ENCODE data around the gene KIAA1755.

KIAA1755 gene

DNA sequence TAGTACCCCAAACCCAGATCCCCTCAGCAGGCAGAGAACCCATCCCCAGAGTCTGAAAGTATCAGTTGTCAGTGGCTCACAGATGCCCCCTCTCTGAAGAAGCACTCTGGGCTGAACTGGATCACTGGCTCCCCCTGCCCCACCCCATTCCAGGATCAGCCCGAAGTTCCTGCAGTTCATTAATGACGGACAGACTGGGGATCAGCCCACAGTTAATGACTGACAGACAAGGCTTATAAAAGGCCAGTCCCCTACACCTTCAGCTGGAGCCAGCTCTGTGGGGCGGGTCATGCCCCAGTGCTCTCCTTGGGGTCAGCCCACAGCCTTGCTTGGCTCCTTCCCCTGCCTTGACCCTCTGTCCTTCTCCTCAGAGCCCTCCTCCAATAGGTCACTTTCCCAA is 21.7 kb downstream of the KIAA1755 start:
- DNase-seq = no peak

DNA sequence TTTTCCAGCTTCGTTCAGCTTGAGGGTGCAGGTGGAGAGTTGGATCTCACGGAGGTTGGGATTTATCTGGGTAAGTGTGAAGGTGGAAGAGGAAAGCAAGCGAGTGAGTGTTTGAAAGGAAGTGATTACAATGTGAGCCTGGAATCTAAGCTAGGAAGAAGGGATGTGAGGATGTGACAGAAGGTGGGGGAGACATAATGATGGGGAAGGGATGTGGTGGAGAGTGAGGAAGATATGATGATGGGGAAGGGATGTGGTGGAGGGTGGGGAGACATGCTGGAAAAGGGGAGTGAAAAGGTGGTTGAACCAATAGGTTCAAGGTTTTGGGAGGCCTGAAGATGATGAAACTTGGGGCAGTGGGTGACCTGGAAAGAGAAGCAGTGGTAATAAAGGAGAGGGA is 23.2 kb downstream of the KIAA1755 start:
- no peak for DNase-seq

DNA sequence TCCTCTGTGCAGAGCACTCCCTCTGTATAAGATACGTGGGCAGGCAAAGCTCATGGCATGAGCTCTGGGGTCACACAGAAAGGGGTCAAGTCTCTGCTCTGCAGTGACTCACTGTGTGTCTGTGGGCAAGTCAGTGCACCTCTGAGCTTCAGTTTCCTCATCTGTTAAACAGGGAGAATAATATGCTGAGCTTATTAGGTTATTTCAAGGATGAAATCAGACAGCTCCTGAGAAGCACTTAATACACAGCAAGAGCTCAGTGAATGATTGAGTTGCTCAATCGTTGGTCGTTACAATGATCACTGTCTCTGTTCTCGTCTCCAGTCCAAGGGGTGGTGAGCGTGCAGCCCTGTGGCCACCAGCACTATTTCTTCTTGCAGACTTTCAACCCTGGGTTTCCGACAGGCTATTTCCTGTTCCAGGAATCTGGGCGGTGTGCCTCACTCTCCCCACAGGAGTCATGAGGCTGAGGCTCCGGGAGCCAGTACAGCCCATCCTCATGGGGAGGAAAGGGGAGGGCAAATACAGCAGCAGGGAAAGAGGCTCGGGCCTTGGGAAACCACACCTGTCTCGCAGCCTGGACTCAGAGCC is 28.9 kb downstream of the KIAA1755 start:
- peak; percentile 54 to 83 (median 72) for DNase-seq

DNA sequence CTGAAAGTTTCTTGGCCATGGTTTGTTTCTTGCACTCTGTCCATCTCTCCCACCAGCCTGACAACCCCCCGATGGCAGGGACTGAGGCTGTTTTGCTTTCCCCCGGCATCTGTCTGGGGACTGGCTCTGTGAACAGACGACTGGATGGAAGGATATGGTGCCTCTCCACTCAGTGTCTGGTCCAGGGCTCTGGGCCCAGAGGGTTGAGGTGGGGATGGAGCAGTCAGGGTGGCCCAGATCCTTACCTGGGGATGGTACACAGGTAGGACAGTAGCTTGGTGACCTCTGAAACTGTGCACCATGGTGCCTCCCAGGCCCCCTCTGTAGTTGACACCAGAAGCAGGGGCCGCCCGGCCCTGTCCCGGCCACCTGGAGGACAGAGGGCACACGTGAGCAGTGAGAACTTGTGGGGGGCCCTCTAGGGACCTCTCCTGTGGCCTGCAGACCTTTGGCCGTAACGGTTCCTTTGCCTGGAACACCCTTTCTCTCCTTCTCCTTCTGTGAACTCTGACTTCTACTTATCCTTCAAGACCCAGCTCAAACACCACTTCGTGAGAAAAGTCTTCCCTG is 29.5 kb downstream of the KIAA1755 start:
- no peak for DNase-seq

DNA sequence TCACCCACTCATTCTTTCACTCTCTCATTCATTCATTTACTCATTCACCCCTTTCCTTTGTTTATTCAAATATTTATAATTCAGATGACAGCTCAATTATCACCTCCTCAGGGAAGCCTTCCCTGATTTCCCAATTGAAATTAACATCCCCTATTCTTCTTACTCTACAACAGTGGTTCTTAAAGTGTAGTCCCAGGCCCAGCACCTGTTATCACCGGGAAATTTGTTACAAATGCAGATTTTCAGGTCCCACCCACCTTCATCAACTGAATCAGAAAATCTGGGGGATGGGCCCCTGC is 30.3 kb downstream of the KIAA1755 start:
- no peak for DNase-seq

DNA sequence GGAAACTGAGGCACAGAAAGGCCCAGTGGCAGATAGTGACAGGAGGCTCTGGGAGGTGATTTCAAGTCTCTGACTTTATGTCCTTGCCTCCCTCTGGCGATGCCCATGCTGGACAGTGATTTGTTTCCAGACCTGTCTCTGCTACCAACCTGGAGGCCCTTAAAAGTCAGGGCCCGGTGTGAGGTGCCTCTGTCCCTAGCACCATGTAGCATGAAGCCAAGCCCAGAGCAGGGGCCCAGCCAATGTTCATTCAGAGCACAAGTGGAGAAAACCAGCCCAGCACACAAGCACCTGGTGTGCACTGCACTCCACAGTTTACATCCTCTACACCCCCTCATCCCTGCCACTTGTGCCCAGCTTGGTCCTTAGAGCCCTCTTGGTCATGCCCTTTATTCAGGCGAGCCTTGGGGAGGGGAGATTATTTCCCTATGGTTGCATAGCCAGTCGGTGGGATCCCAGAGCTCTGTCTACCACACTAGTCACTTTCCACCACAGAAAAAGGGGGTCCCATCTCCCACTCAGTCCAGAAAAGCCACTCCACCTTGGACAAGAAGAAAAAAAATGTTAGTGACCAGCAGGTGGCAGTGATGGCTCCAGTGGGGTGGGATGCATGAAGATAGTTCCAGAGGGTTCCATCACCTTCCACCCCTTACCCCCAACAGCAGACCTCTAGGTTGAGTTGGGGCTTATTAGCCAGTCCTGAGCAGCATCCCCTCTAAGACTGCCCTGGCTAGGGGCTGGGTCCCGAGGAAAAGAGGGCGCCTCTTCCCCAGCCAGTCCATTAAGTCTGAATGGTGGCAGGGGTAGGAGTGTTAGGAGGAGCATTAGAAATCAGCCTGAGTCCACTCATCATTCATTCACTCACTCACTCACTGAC is 30.9 kb downstream of the KIAA1755 start:
- DNase-seq = peak; percentile 54 to 69 (median 66)

DNA sequence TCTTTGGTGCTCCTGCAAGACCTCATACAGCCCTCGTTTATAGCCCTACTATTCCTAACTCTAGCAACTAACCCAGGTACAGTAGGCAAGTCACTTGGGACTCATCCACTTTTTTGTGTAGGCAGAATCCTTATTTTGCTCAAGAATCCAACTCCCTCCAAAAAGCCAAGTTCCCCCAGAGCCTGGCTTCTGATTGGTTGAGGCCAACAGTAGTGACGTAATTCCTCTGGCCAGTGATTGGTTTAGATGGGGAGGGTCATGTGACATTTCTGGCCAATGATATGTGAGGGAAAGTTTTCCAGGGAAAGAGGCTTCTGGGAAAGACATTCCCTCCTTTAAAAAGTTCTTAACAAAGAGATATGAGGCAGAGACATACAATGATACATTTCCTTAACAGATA is 32.1 kb downstream of the KIAA1755 start:
- no peak for DNase-seq

DNA sequence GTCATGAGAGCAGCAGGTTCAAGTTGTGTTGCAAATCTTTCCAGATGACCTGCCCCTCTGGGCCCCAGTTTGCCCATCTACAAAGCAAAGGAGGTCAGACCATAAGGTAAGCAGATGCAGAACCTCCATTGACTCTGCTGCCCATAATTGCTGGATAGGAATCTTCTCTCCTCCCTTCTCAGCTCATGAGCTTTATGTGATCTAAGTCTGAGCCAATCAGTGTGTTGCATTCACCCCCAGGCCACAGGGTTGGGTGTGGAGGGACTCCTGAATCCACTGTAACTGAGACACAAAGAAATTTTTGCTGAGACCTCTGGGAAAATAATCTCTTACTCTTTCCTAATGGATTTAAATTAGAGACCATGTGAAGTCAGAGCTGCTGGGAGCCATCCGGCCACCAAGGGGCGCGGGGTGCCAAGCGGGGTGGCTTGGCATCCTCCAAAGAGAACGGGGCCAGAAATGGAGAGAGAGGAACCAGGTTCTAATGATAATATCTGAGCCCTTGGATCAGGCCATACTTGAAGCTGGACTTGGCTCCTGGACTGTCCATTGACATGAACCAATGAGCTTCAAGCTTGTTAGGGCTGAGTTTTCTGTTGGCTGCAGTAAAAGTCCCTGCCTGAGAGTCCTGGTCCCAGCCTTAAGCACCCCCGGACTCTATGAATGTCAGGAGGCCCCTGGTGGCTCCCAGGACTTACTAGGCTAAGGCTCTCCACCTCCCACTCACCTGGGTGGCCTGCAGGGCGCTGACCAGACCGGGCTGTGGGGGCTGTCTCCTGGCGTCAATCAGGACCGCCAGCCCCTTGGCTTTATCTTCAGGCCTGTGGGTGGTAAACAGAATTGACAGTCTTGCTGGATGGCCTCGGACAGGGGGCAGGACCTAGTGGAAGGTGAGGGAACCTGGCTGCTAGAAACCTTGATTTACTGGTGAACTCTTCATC is 32.8 kb downstream of the KIAA1755 start:
- DNase-seq = no peak

DNA sequence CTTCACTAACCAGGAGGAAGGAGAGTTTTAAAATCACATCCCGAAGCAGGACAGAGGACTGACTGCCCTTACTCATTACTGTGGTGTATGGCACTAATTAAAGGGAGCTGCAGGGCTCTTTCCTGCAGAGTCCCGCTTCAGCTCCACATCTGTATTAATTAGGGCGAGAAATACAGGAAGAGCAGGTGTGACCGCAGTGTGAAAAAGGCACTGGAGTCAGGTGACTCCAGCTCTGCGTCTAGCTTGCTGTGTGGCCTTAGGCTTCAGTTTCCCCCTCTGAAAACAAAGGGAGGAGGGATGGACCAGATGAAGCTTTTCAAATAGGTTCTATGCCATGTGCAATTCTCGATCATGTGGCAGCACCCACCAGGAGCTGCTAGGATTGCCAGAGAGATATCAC is 34.0 kb downstream of the KIAA1755 start:
- DNase-seq = no peak

DNA sequence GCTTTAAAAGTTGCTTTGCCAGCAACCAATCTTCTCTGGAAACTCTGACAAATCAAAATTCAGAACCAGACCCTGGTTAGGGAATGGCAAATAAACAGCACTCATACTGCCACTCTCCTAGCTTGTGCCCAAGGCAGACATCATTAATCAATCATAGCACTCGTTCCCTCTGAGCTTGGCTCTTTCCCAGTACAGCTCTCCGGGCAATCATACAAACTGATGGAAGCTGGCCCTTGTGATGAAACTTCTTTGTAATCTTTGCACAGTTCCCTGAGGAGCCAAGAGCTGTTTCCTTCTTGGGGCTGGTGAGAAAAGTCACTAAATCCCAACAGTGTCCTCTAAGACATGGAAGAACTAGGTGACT is 34.7 kb downstream of the KIAA1755 start:
- DNase-seq = no peak

DNA sequence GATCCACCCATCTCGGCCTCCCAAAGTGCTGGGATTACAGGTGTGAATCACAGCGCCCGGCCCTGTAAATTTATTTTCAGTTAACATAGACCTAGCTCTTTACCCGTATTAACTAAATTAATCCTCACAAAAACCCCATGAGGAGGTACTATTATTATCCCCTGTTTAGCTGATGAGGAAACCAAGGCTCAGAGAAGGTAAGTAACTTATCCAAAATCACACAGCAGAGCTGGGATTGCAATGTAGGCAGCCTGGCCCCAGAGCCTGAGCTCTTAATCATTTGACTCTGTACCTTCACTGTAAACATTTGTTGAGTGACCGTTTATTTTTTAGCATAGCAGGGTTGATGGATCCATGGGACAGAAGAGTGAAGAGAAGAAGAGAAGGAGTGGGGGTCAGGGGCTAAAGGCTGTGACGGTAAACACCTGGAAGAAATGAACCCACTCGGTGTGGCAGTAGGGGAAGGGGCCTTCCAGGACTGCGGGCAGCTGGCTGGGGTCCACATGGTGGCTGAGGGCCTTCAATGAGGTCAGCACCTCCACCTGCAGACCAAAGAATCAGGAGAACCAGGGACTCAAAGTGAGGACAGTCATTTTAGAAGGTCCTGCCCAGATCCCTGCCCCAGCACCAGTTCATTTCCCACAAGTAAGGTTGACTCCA is 35.2 kb downstream of the KIAA1755 start:
- no peak for DNase-seq

DNA sequence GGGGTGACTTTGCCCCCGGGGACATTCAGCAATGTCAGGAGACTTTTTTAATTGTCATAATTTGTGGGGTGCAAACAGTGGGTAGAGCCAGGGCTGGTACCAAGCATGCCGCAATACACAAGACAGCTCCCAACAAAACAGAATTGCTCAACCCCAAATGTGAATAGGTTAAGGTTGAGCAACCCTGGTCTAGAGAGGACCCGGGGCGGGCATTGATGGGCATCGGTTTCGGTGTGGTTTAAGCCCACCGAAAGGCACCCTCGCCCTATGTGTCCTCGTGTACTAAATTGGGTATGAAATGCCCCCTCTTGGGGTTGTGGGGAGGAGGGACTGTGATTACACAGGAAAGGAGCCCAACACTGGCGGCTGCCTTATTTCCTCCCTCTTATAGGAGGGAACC is 36.0 kb downstream of the KIAA1755 start:
- DNase-seq = peak in 1 of 3 donors; percentile 39

DNA sequence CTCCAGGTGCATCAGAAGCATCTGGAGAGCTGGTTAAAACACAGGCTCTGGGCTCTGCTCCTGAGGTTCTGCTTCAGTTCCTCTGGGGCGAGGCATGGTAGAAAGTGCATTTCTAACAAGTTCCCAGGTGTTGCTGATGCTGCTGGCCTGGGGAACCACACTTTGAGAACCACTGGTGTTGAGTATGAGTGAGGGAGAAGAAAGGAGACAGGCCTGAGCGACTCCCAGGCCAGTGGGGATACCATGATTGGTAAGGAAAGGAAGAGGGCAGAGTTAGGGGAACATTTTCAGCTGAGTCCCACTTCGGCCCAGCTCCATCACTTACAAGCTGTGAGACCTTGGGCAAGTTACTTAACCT is 36.8 kb downstream of the KIAA1755 start:
- no peak for DNase-seq

DNA sequence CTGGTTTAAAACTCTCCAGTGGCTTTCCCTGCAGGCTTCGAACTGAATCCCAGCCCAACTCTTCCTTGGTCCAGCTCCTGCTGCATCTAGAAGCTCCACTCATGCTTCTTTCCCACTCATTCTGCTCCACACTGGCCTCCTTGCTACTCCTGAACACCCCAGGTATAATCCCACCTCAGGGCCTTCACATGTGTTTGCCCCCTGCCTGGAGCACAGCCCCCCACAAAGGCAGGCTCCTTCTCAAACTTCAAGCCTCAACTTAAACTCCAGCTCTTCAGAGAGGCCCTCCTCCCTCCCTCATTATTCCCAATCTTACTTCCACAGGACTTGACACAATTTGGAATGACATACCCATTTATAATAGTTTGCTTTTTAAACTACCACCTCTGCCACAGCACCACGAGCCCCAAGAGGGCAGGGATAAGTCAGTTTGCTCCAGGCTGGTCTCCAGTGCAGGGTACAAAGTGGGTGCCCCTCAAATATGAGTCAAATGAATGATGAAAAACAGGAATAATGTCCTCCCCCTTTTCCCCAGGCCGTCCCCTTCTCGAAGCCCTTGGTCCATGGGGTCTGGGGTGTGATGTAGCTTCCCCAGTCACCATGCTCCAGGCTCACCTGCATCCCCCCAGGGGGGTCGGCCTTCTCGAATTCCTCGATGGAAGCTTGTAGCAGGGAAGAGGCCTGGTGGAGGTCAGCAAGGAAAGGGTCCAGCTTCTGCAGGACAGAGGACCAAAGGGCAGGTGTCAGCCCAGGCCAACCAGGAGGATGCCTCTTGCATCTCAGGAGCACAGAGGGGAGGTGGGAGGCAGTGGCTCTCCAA is 37.4 kb downstream of the KIAA1755 start:
- DNase-seq = no peak

DNA sequence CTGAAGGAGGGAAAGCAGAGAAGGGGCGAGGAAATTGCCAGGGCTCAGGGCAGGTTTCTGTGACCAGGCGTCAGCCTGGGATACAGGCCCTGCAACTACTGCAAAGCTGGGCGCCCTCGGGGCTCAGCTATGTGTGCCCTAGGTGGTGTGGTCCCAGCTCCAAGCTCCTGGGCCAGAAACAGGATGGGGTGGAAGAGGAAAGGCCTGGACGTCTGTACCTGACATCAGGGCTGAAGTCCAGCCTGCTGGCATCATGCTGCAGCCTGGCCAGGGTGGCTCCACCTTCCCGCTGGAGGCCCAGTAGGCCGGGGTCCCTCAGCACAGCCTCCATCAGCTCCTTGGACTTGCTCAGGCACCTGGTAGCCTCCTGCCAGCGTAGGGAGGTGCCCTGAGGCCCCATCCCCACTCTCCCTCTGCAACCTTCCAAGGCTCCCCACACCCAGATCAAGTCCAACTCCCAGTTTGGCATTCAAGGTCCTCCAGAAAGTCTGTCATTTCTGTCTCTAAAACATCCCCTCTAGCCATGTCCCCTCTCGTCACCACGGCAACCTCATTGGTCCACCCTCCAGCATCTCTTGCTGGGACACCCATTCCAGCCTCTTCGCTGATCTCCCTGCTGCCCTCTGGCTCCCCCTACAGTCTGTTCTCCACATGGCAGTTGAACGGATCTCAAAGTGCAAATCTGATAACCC is 38.2 kb downstream of the KIAA1755 start:
- DNase-seq = peak; percentile 72 to 86 (median 85)

DNA sequence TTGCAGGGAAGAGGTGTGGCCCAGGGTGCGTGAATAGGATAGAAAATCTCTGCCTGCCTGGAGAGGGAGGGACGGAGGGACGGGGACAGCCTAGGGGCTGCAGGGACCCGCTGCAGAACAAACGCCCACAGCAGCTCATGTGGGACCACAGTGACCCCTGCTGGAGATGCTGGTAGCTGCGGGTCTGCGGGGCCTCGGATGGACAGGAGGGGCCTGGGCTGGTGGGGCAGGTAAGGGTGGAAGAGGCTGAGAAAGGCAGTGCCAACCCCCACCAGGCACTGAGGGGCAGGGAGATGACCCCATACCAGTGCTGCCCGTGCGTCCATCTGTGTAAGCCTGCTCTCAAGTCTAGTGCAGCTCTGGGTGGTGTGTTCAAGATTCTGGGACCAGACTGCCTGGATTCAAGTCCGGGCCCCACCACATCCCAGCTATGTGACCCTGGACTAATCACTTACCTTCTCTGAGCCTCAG is 39.4 kb downstream of the KIAA1755 start:
- DNase-seq = peak; percentile 67 to 81 (median 76)

DNA sequence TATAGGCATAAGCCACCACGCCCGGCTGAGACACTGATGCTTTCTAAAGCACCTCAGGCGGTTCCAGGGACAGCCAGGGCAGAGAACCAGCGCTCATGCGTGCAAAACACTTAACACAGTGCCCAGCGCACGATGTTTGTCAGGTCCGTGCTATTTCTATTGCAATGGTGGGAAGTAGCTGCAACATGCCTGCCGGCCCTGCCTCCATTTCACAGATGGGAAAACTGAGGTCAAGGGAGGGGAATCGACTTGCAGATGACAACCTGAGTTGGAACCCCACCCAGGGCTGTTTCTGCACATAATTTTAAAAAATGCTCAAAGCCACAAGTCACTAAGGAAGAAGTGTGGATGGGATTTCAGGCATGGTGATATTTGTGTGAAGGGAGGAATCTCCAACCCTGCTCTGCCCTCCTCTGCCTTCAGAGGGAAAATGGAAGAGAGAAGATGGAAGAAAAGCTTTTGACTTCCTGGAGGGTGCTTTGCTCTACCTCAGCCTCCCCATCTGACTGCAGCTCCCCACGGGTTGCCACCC is 39.9 kb downstream of the KIAA1755 start:
- DNase-seq = no peak

DNA sequence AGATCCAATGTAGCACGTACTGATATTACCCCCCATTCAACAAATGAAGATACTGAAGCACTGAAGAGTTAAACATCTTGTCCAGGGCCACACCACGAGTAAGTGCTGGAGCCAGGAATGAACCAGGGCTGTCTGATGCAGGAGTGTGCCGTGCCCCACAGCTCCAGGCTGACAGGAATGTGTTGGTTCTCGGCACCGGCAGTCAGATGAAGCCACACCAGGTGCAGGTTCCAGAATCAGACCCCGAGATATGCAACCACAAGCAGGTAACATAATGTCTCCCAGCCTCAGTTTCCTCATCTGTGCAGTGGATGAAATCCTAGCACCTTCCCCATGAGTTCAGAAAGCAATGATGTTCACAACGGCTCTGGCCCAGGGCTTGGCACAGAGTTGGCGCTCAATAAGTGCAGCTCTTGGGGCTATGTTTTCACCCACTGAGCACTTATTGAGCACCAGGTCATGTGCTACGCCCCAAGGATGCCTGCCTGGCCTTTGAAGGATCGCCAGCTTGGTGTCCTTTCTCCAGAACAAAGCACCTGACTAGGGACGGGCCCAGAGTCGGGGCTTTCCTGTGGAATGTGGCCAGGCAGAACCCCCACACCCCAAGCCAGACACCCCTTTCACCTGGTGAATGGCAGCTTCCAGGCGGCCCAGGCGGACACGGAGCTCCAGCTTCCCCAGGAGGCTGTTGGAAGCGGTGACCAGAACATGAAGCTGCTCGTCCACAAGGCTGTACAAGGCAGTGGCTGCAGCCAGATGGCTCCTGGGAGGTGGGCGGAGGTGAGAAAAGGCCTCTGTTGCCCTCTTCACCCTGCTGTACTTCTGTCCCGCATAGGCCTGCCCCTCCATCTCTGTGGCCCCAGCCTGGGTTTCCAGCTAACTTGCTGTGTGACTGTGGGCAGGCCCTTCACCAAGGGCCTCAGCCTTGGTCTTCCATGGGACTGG is 41.3 kb downstream of the KIAA1755 start:
- DNase-seq = no peak

DNA sequence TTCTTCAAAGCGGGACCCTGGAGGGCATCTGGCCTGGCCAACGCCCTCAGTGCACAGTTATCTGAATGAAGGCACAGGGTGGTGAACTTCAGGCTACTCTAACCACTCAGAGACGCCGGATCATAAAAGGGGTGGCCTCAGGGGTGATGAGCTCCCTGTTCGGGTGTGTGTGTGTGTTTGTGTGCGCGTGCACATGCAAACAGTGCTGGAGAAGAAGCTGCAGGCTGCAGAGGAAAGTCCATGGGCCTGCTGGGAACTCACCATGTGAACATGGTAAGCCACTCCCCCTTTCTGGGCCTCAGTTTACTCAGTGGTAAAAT is 42.0 kb downstream of the KIAA1755 start:
- no peak for DNase-seq

All from suppressor macrophage treated with lipopolysaccharide for 1 hour (primary cell).